HCT116 (cell line): ENCODE data around the gene PCDHB5. TPM values are rescaled to one million over a fixed set of nuclear protein-coding genes. Genes with fewer than 3 reads are reported as not detected.
"Not testable (repeated sequence)": the region's sequence is repeated elsewhere in the genome, so short reads cannot be mapped to it uniquely, and the experiment has no call there.

Experiments
- ATAC-seq: fragments of 200-7000 bp; cut with Tn5 transposase; 2 replicates; pipeline ENCODE4 v1.9.1; 2020; ENCODE audit warnings: mild to moderate bottlenecking, moderate library complexity
- BruUV-seq: library from RNA; stranded (reverse); fragments of 400-500 nt; replicated peaks from 2 replicates; lab custom pipeline; 2021; lab: Mats Ljungman, UMichigan
- CTCF ChIA-PET: fragments of 300-600 bp; sonication (Branson Sonifier 250); formaldehyde crosslinking; loops from one replicate; lab custom pipeline; 2021; ENCODE audit warnings: antibody characterized with exemption; lab: Charles Lee
- POLR2A ChIA-PET: fragments of 300-600, 350-600 bp; sonication (Branson Sonifier 250); formaldehyde crosslinking; loops from one replicate; lab custom pipeline; 2021; ENCODE audit warnings: antibody characterized with exemption; lab: Charles Lee
- RAD21 ChIA-PET, 2 experiments: fragments of 300-600 bp; sonication (Branson Sonifier 250); formaldehyde crosslinking; loops; one replicate each; lab custom pipeline; 2023; ENCODE audit warnings: low total read pairs in 2 of 2; ENCODE audit not compliant: uncharacterized antibody in 2 of 2, unreplicated experiment in 2 of 2, low non-redundant PET in 1 of 2; lab: Charles Lee
- DNase-seq: peaks from one replicate; pipeline ENCODE4 v3.0.0-alpha.2; 2010; ENCODE audit warnings: low read depth, low spot score
- H2AFZ ChIP-seq: fragments of 200-600 bp; shearing (Covaris generic), sonication (generic); 2 replicates; pipeline ENCODE4 v1.6.1; 2017; ENCODE audit warnings: low read depth, mixed run types, mixed read lengths, antibody characterized with exemption, low read length; ENCODE audit not compliant: poor library complexity, severe bottlenecking
- H3K27ac ChIP-seq: 2 replicates; pipeline ENCODE4 v1.5.1; 2012; ENCODE audit warnings: low read depth, low read length
- H3K27me3 ChIP-seq: fragments of 200-600 bp; sonication (generic); 2 replicates; pipeline ENCODE4 v1.6.1; 2016; ENCODE audit warnings: mixed run types, low read length, mixed read lengths; ENCODE audit not compliant: insufficient read depth
- H3K36me3 ChIP-seq, 2 experiments: fragments of 200-500 bp in 1 of 2; fragments of 200-600 bp in 1 of 2; sonication (Bioruptor generic) in 1 of 2; sonication (generic) in 1 of 2; 2 replicates each; pipeline versions ENCODE4 v1.5.1 to v1.6.1; 2014 to 2016; ENCODE audit warnings: low read length in 2 of 2, inconsistent platforms in 1 of 2, mixed read lengths in 1 of 2, mixed run types in 1 of 2; ENCODE audit not compliant: insufficient read depth in 2 of 2, control insufficient read depth in 1 of 2
- H3K4me1 ChIP-seq, 2 experiments: fragments of 200-600 bp in 1 of 2; sonication (generic) in 1 of 2; 2 replicates each; pipeline versions ENCODE4 v1.5.1 to v1.6.1; 2012 to 2017; ENCODE audit warnings: low read length in 2 of 2, inconsistent platforms in 1 of 2, mild to moderate bottlenecking in 1 of 2, mixed read lengths in 1 of 2, mixed run types in 1 of 2, moderate library complexity in 1 of 2; ENCODE audit not compliant: insufficient read depth in 2 of 2, control insufficient read depth in 1 of 2
- H3K4me2 ChIP-seq: fragments of 200-600 bp; sonication (generic); 2 replicates; pipeline ENCODE4 v1.6.1; 2017; ENCODE audit warnings: mixed run types, low read length, mixed read lengths
- H3K4me3 ChIP-seq, 2 experiments: fragments of 200-600 bp in 1 of 2; sonication (generic) in 1 of 2; replicated peaks in 1 of 2; 2 replicates each; pipeline ENCODE4 v1.5.1; 2011 to 2016; ENCODE audit warnings: low read length in 2 of 2, control low read depth in 1 of 2, low read depth in 1 of 2, mild to moderate bottlenecking in 1 of 2, mixed read lengths in 1 of 2, mixed run types in 1 of 2
- H3K79me2 ChIP-seq: fragments of 200-600 bp; sonication (generic); 2 replicates; pipeline ENCODE4 v1.6.1; 2017; ENCODE audit warnings: mild to moderate bottlenecking, mixed run types, low read length, moderate library complexity, mixed read lengths; ENCODE audit not compliant: insufficient read depth
- H3K9ac ChIP-seq: fragments of 200-600 bp; sonication (generic); 2 replicates; pipeline ENCODE4 v1.6.1; 2016; ENCODE audit warnings: low read length, mixed read lengths
- H3K9me2 ChIP-seq: fragments of 200-600 bp; sonication (generic), shearing (Covaris generic); 2 replicates; pipeline ENCODE4 v1.6.1; 2017; ENCODE audit warnings: mixed run types, mild to moderate bottlenecking, moderate library complexity; ENCODE audit not compliant: insufficient read depth
- H3K9me3 ChIP-seq, 2 experiments: fragments of 200-500 bp in 1 of 2; fragments of 200-600 bp in 1 of 2; sonication (Bioruptor generic) in 1 of 2; sonication (generic) in 1 of 2; 2 replicates each; pipeline ENCODE4 v1.6.1; 2014 to 2017; ENCODE audit warnings: low read length in 2 of 2, mixed read lengths in 2 of 2, inconsistent platforms in 1 of 2, low read depth in 1 of 2, mild to moderate bottlenecking in 1 of 2, mixed run types in 1 of 2, moderate library complexity in 1 of 2; ENCODE audit not compliant: control insufficient read depth in 1 of 2, insufficient read depth in 1 of 2
- H4K20me1 ChIP-seq: fragments of 200-600 bp; sonication (generic), shearing (Covaris generic); 2 replicates; pipeline ENCODE4 v1.6.1; 2017; ENCODE audit warnings: mixed run types, mild to moderate bottlenecking, moderate library complexity; ENCODE audit not compliant: insufficient read depth
- CBX3 ChIP-seq: IDR thresholded peaks from 2 replicates; pipeline ENCODE4 v1.6.1; 2012; ENCODE audit warnings: low read depth
- CEBPB ChIP-seq: IDR thresholded peaks from 2 replicates; pipeline ENCODE4 v1.6.1; 2012; ENCODE audit warnings: low read depth
- EZH2 ChIP-seq: fragments of 200-600 bp; sonication (generic); IDR thresholded peaks from 2 replicates; pipeline ENCODE4 v1.6.1; 2017; ENCODE audit warnings: antibody characterized with exemption, mixed run types
- POLR2A ChIP-seq: IDR thresholded peaks from 2 replicates; pipeline ENCODE4 v1.7.0; 2011; ENCODE audit warnings: borderline replicate concordance; ENCODE audit not compliant: insufficient read depth, insufficient read length; ENCODE audit errors: extremely low read depth
- POLR2AphosphoS5 ChIP-seq: IDR thresholded peaks from 2 replicates; pipeline ENCODE4 v1.6.1; 2011; ENCODE audit warnings: mild to moderate bottlenecking, low read depth, low read length, moderate library complexity
- RAD21 ChIP-seq: IDR thresholded peaks from 2 replicates; pipeline ENCODE4 v1.6.1; 2012; ENCODE audit warnings: low read depth, mild to moderate bottlenecking
- SIN3A ChIP-seq: IDR thresholded peaks from 2 replicates; pipeline ENCODE4 v1.6.1; 2012; ENCODE audit warnings: low read depth
- TCF7L2 ChIP-seq: IDR thresholded peaks from 2 replicates; pipeline ENCODE4 v1.7.0; 2011; ENCODE audit warnings: borderline replicate concordance, inconsistent platforms; ENCODE audit not compliant: insufficient read depth, insufficient read length; ENCODE audit errors: extremely low read depth
- ZFX ChIP-seq: fragments of 450-650 bp; IDR thresholded peaks from 2 replicates; pipeline ENCODE4 v1.6.1; 2017
- ZNF274 ChIP-seq: fragments of 200-500 bp; sonication (Bioruptor generic); IDR thresholded peaks from 2 replicates; pipeline ENCODE4 v1.6.1; 2014; ENCODE audit warnings: mild to moderate bottlenecking, low read depth, low read length, inconsistent platforms
- intact Hi-C: fragments of 100-400 bp; cut with micrococcal nuclease; formaldehyde crosslinking; loops from 2 replicates; pipeline ENCODE4 v1.10.0; 2022
- total RNA-seq: library from RNA; stranded (reverse); gene quantifications from one replicate; pipeline ENCODE4 v1.2.1, GENCODE V29; 2021; ENCODE audit not compliant: unreplicated experiment
- TF ChIP-seq, protein P1 (sequence below): IDR thresholded peaks from 2 replicates; pipeline ENCODE4 v1.6.1; 2012
- TF ChIP-seq, protein P2 (sequence below), 3 experiments: fragments of 200-600 bp in 1 of 3; sonication (generic) in 1 of 3; IDR thresholded peaks in 2 of 3; conservative IDR thresholded peaks in 1 of 3; 2 replicates each; pipeline ENCODE4 v1.5.1; 2012 to 2017; ENCODE audit warnings: low read depth in 2 of 3, low read length in 2 of 3, antibody characterized with exemption in 1 of 3, borderline replicate concordance in 1 of 3, control low read depth in 1 of 3, mild to moderate bottlenecking in 1 of 3, mixed read lengths in 1 of 3, mixed run types in 1 of 3, moderate library complexity in 1 of 3; ENCODE audit not compliant: insufficient read depth in 1 of 3
- TF ChIP-seq, protein P3 (sequence below): IDR thresholded peaks from 2 replicates; pipeline ENCODE4 v1.6.1; 2011; ENCODE audit warnings: mild to moderate bottlenecking, low read length, moderate library complexity; ENCODE audit not compliant: insufficient replicate concordance; ENCODE audit errors: extremely low read depth
- TF ChIP-seq, protein P4 (sequence below): IDR thresholded peaks from 2 replicates; pipeline ENCODE4 v1.6.1; 2012

The PCDHB5 gene
- total RNA-seq, 1 experiment from 2014 or later = not detected

DNA sequence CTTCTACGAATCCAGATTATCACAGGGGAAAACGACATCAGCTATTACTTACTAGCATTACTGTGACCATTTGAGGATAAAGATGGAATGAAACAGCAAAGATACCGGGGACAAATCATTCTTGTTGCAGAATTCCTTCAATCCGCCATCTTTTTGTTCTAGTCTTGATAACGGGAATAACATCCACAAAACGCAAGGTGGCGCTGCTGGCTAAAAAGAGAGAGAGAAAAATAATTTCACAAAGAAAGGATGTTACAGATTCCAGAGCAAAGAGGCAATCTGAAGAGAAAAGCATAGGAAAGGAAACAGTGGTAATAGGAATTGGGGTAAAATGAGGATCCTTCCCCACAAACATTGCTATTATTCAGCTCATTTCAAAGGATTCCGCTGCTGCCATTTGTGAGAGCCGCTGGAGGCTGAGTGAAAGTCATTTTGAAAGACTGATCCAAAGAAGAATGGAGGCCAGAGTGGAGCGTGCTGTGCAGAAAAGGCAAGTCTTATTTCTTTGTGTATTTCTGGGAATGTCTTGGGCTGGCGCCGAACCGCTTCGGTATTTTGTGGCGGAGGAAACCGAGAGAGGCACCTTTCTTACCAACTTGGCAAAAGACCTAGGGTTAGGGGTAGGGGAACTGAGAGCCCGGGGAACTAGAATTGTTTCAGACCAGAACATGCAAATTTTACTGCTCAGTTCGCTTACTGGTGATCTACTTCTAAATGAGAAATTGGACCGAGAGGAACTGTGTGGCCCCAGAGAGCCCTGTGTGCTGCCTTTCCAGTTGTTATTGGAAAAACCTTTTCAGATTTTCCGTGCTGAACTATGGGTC, 37.6 kb downstream of the PCDHB5 start, which contains the start of gene PCDHB7:
Gene PCDHB7 (plus strand): TSS at position 264 of the 824 bp plus-strand sequence. CDS start 192 bp downstream, at position 456.
- ATAC-seq = no peak
- BruUV-seq = no TSS peak
- intact Hi-C loops = no loop called here
- no peak within 1 kb of the TSS for H2AFZ ChIP-seq
- no peak for TF ChIP-seq ZFX
- TF ChIP-seq TCF7L2 = no peak
- TF ChIP-seq, protein P1, sequence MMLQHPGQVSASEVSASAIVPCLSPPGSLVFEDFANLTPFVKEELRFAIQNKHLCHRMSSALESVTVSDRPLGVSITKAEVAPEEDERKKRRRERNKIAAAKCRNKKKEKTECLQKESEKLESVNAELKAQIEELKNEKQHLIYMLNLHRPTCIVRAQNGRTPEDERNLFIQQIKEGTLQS = no peak
- TF ChIP-seq, protein P2, sequence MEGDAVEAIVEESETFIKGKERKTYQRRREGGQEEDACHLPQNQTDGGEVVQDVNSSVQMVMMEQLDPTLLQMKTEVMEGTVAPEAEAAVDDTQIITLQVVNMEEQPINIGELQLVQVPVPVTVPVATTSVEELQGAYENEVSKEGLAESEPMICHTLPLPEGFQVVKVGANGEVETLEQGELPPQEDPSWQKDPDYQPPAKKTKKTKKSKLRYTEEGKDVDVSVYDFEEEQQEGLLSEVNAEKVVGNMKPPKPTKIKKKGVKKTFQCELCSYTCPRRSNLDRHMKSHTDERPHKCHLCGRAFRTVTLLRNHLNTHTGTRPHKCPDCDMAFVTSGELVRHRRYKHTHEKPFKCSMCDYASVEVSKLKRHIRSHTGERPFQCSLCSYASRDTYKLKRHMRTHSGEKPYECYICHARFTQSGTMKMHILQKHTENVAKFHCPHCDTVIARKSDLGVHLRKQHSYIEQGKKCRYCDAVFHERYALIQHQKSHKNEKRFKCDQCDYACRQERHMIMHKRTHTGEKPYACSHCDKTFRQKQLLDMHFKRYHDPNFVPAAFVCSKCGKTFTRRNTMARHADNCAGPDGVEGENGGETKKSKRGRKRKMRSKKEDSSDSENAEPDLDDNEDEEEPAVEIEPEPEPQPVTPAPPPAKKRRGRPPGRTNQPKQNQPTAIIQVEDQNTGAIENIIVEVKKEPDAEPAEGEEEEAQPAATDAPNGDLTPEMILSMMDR (IDR thresholded peaks at IDR 0.05 in 2 of 3, conservative IDR thresholded peaks at IDR 0.05 in 1 of 3; ENCODE audit: borderline replicate concordance in 1 of 3, insufficient read depth in 1 of 3, low read depth in 2 of 3, low read length in 2 of 3) = peak; percentile 40 to 71 (median 54); a peak in 5 of 6 replicates
- no peak for TF ChIP-seq EZH2
- TF ChIP-seq, protein P3, sequence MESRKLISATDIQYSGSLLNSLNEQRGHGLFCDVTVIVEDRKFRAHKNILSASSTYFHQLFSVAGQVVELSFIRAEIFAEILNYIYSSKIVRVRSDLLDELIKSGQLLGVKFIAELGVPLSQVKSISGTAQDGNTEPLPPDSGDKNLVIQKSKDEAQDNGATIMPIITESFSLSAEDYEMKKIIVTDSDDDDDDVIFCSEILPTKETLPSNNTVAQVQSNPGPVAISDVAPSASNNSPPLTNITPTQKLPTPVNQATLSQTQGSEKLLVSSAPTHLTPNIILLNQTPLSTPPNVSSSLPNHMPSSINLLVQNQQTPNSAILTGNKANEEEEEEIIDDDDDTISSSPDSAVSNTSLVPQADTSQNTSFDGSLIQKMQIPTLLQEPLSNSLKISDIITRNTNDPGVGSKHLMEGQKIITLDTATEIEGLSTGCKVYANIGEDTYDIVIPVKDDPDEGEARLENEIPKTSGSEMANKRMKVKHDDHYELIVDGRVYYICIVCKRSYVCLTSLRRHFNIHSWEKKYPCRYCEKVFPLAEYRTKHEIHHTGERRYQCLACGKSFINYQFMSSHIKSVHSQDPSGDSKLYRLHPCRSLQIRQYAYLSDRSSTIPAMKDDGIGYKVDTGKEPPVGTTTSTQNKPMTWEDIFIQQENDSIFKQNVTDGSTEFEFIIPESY = no peak
- TF ChIP-seq POLR2A = no peak
- TF ChIP-seq ZNF274 = no peak
- TF ChIP-seq POLR2AphosphoS5 = no peak
- peak; percentile 59 for TF ChIP-seq RAD21
- TF ChIP-seq, protein P4, sequence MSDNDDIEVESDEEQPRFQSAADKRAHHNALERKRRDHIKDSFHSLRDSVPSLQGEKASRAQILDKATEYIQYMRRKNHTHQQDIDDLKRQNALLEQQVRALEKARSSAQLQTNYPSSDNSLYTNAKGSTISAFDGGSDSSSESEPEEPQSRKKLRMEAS = no peak
- TF ChIP-seq CEBPB = no peak
- no peak for TF ChIP-seq SIN3A
- TF ChIP-seq CBX3 = no peak
- TF ChIP-seq, all 23 proteins: peak for 2
- H3K9ac ChIP-seq = no peak within 1 kb of the TSS
- H3K9me2 ChIP-seq = no peaks in the 10 kb centered on the region
- CTCF ChIA-PET = no interaction called here
- no peaks in the 10 kb centered on the region for H4K20me1 ChIP-seq
- no peaks in the 10 kb centered on the region for H3K4me1 ChIP-seq
- H3K27me3 ChIP-seq = no peaks in the 10 kb centered on the region
- H3K9me3 ChIP-seq = peaks cover 0 to 4% of the 10 kb centered on the region in 2 experiments; a peak in 2 of 4 replicates
- RAD21 ChIA-PET = no interaction called here
- no peaks in the 10 kb centered on the region for H3K79me2 ChIP-seq
- no peak within 1 kb of the TSS for H3K4me3 ChIP-seq
- DNase-seq = peak; percentile 19
- H3K27ac ChIP-seq = no peak within 1 kb of the TSS
- no peak within 1 kb of the TSS for H3K4me2 ChIP-seq
- POLR2A ChIA-PET = no interaction called here
- no peaks in the 10 kb centered on the region for H3K36me3 ChIP-seq

DNA sequence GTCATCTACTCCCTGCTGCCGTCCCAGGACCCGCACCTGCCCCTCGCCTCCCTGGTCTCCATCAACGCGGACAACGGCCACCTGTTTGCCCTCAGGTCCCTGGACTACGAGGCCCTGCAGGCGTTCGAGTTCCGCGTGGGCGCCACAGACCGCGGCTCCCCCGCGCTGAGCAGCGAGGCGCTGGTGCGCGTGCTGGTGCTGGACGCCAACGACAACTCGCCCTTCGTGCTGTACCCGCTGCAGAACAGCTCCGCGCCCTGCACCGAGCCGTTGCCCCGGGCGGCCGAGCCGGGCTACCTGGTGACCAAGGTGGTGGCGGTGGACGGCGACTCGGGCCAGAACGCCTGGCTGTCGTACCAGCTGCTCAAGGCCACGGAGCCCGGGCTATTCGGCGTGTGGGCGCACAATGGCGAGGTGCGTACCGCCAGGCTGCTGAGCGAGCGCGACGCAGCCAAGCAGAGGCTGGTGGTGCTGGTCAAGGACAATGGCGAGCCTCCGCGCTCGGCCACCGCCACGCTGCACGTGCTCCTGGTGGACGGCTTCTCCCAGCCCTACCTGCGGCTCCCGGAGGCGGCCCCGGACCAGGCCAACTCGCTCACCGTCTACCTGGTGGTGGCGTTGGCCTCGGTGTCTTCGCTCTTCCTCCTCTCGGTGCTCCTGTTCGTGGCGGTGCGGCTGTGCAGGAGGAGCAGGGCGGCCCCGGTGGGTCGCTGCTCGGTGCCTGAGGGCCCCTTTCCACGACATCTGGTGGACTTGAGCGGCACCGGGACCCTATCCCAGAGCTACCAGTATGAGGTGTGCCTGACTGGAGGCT, 39.5 kb downstream of the PCDHB5 start:
- H3K27ac ChIP-seq, H3K4me3 ChIP-seq, H3K4me1 ChIP-seq, RAD21 ChIA-PET, H3K27me3 ChIP-seq, intact Hi-C loops, H4K20me1 ChIP-seq, H3K4me2 ChIP-seq, CTCF ChIA-PET, DNase-seq, BruUV-seq, H3K79me2 ChIP-seq, POLR2A ChIA-PET, ATAC-seq, H3K9ac ChIP-seq, H3K9me2 ChIP-seq, H2AFZ ChIP-seq, H3K36me3 ChIP-seq: not testable (repeated sequence)
- peaks cover 0 to 10% of the 10 kb centered on the region in 2 experiments; a peak in 3 of 4 replicates for H3K9me3 ChIP-seq
